HCT116 (cell line): ENCODE measurements around the gene KIAA0825. TPM values are rescaled to one million over a fixed set of nuclear protein-coding genes. Genes with fewer than 3 reads are reported as not detected.

Experiments used
- ATAC-seq: fragments of 200-7000 bp; cut with Tn5 transposase; 2 replicates; pipeline ENCODE4 v1.9.1; 2020; ENCODE audit warnings: mild to moderate bottlenecking, moderate library complexity
- BruUV-seq: library from RNA; stranded (reverse); fragments of 400-500 nt; replicated peaks from 2 replicates; lab custom pipeline; 2021; lab: Mats Ljungman, UMichigan
- CTCF ChIA-PET: fragments of 300-600 bp; sonication (Branson Sonifier 250); formaldehyde crosslinking; loops from one replicate; lab custom pipeline; 2021; ENCODE audit warnings: antibody characterized with exemption; lab: Charles Lee
- POLR2A ChIA-PET: fragments of 300-600, 350-600 bp; sonication (Branson Sonifier 250); formaldehyde crosslinking; loops from one replicate; lab custom pipeline; 2021; ENCODE audit warnings: antibody characterized with exemption; lab: Charles Lee
- RAD21 ChIA-PET, 2 experiments: fragments of 300-600 bp; sonication (Branson Sonifier 250); formaldehyde crosslinking; loops; one replicate each; lab custom pipeline; 2023; ENCODE audit warnings: low total read pairs in 2 of 2; ENCODE audit not compliant: uncharacterized antibody in 2 of 2, unreplicated experiment in 2 of 2, low non-redundant PET in 1 of 2; lab: Charles Lee
- DNase-seq: peaks from one replicate; pipeline ENCODE4 v3.0.0-alpha.2; 2010; ENCODE audit warnings: low read depth, low spot score
- H2AFZ ChIP-seq: fragments of 200-600 bp; shearing (Covaris generic), sonication (generic); 2 replicates; pipeline ENCODE4 v1.6.1; 2017; ENCODE audit warnings: low read depth, mixed run types, mixed read lengths, antibody characterized with exemption, low read length; ENCODE audit not compliant: poor library complexity, severe bottlenecking
- H3K27ac ChIP-seq: 2 replicates; pipeline ENCODE4 v1.5.1; 2012; ENCODE audit warnings: low read depth, low read length
- H3K27me3 ChIP-seq: fragments of 200-600 bp; sonication (generic); 2 replicates; pipeline ENCODE4 v1.6.1; 2016; ENCODE audit warnings: mixed run types, low read length, mixed read lengths; ENCODE audit not compliant: insufficient read depth
- H3K36me3 ChIP-seq, 2 experiments: fragments of 200-500 bp in 1 of 2; fragments of 200-600 bp in 1 of 2; sonication (Bioruptor generic) in 1 of 2; sonication (generic) in 1 of 2; 2 replicates each; pipeline versions ENCODE4 v1.5.1 to v1.6.1; 2014 to 2016; ENCODE audit warnings: low read length in 2 of 2, inconsistent platforms in 1 of 2, mixed read lengths in 1 of 2, mixed run types in 1 of 2; ENCODE audit not compliant: insufficient read depth in 2 of 2, control insufficient read depth in 1 of 2
- H3K4me1 ChIP-seq, 2 experiments: fragments of 200-600 bp in 1 of 2; sonication (generic) in 1 of 2; 2 replicates each; pipeline versions ENCODE4 v1.5.1 to v1.6.1; 2012 to 2017; ENCODE audit warnings: low read length in 2 of 2, inconsistent platforms in 1 of 2, mild to moderate bottlenecking in 1 of 2, mixed read lengths in 1 of 2, mixed run types in 1 of 2, moderate library complexity in 1 of 2; ENCODE audit not compliant: insufficient read depth in 2 of 2, control insufficient read depth in 1 of 2
- H3K4me2 ChIP-seq: fragments of 200-600 bp; sonication (generic); 2 replicates; pipeline ENCODE4 v1.6.1; 2017; ENCODE audit warnings: mixed run types, low read length, mixed read lengths
- H3K4me3 ChIP-seq, 2 experiments: fragments of 200-600 bp in 1 of 2; sonication (generic) in 1 of 2; replicated peaks in 1 of 2; 2 replicates each; pipeline ENCODE4 v1.5.1; 2011 to 2016; ENCODE audit warnings: low read length in 2 of 2, control low read depth in 1 of 2, low read depth in 1 of 2, mild to moderate bottlenecking in 1 of 2, mixed read lengths in 1 of 2, mixed run types in 1 of 2
- H3K79me2 ChIP-seq: fragments of 200-600 bp; sonication (generic); 2 replicates; pipeline ENCODE4 v1.6.1; 2017; ENCODE audit warnings: mild to moderate bottlenecking, mixed run types, low read length, moderate library complexity, mixed read lengths; ENCODE audit not compliant: insufficient read depth
- H3K9ac ChIP-seq: fragments of 200-600 bp; sonication (generic); 2 replicates; pipeline ENCODE4 v1.6.1; 2016; ENCODE audit warnings: low read length, mixed read lengths
- H3K9me2 ChIP-seq: fragments of 200-600 bp; sonication (generic), shearing (Covaris generic); 2 replicates; pipeline ENCODE4 v1.6.1; 2017; ENCODE audit warnings: mixed run types, mild to moderate bottlenecking, moderate library complexity; ENCODE audit not compliant: insufficient read depth
- H3K9me3 ChIP-seq, 2 experiments: fragments of 200-500 bp in 1 of 2; fragments of 200-600 bp in 1 of 2; sonication (Bioruptor generic) in 1 of 2; sonication (generic) in 1 of 2; 2 replicates each; pipeline ENCODE4 v1.6.1; 2014 to 2017; ENCODE audit warnings: low read length in 2 of 2, mixed read lengths in 2 of 2, inconsistent platforms in 1 of 2, low read depth in 1 of 2, mild to moderate bottlenecking in 1 of 2, mixed run types in 1 of 2, moderate library complexity in 1 of 2; ENCODE audit not compliant: control insufficient read depth in 1 of 2, insufficient read depth in 1 of 2
- H4K20me1 ChIP-seq: fragments of 200-600 bp; sonication (generic), shearing (Covaris generic); 2 replicates; pipeline ENCODE4 v1.6.1; 2017; ENCODE audit warnings: mixed run types, mild to moderate bottlenecking, moderate library complexity; ENCODE audit not compliant: insufficient read depth
- ATF3 ChIP-seq: IDR thresholded peaks from 2 replicates; pipeline ENCODE4 v1.6.1; 2012
- CBX3 ChIP-seq: IDR thresholded peaks from 2 replicates; pipeline ENCODE4 v1.6.1; 2012; ENCODE audit warnings: low read depth
- CTCF ChIP-seq, 3 experiments: fragments of 200-600 bp in 1 of 3; sonication (generic) in 1 of 3; IDR thresholded peaks in 2 of 3; conservative IDR thresholded peaks in 1 of 3; 2 replicates each; pipeline ENCODE4 v1.5.1; 2012 to 2017; ENCODE audit warnings: low read depth in 2 of 3, low read length in 2 of 3, antibody characterized with exemption in 1 of 3, borderline replicate concordance in 1 of 3, control low read depth in 1 of 3, mild to moderate bottlenecking in 1 of 3, mixed read lengths in 1 of 3, mixed run types in 1 of 3, moderate library complexity in 1 of 3; ENCODE audit not compliant: insufficient read depth in 1 of 3
- ELF1 ChIP-seq: IDR thresholded peaks from 2 replicates; pipeline ENCODE4 v1.6.1; 2012; ENCODE audit warnings: low read depth, borderline replicate concordance
- EZH2 ChIP-seq: fragments of 200-600 bp; sonication (generic); IDR thresholded peaks from 2 replicates; pipeline ENCODE4 v1.6.1; 2017; ENCODE audit warnings: antibody characterized with exemption, mixed run types
- EZH2phosphoT487 ChIP-seq: fragments of 200-600 bp; IDR thresholded peaks from 2 replicates; pipeline ENCODE4 v1.6.1; 2018; ENCODE audit warnings: antibody characterized with exemption, borderline replicate concordance
- JUND ChIP-seq: IDR thresholded peaks from 2 replicates; pipeline ENCODE4 v1.6.1; 2012
- MAX ChIP-seq: IDR thresholded peaks from 2 replicates; pipeline ENCODE4 v1.6.1; 2012
- POLR2A ChIP-seq: IDR thresholded peaks from 2 replicates; pipeline ENCODE4 v1.7.0; 2011; ENCODE audit warnings: borderline replicate concordance; ENCODE audit not compliant: insufficient read depth, insufficient read length; ENCODE audit errors: extremely low read depth
- POLR2AphosphoS5 ChIP-seq: IDR thresholded peaks from 2 replicates; pipeline ENCODE4 v1.6.1; 2011; ENCODE audit warnings: mild to moderate bottlenecking, low read depth, low read length, moderate library complexity
- REST ChIP-seq: IDR thresholded peaks from 2 replicates; pipeline ENCODE4 v1.6.1; 2012; ENCODE audit warnings: low read depth
- SIN3A ChIP-seq: IDR thresholded peaks from 2 replicates; pipeline ENCODE4 v1.6.1; 2012; ENCODE audit warnings: low read depth
- SP1 ChIP-seq: IDR thresholded peaks from 2 replicates; pipeline ENCODE4 v1.6.1; 2012; ENCODE audit warnings: low read depth
- SRF ChIP-seq: IDR thresholded peaks from 2 replicates; pipeline ENCODE4 v1.6.1; 2012; ENCODE audit warnings: low read depth
- YY1 ChIP-seq: IDR thresholded peaks from 2 replicates; pipeline ENCODE4 v1.6.1; 2011; ENCODE audit warnings: low read length, low read depth, moderate library complexity, mild to moderate bottlenecking; ENCODE audit not compliant: insufficient replicate concordance; ENCODE audit errors: extremely low read depth
- ZFX ChIP-seq: fragments of 450-650 bp; IDR thresholded peaks from 2 replicates; pipeline ENCODE4 v1.6.1; 2017
- ZNF274 ChIP-seq: fragments of 200-500 bp; sonication (Bioruptor generic); IDR thresholded peaks from 2 replicates; pipeline ENCODE4 v1.6.1; 2014; ENCODE audit warnings: mild to moderate bottlenecking, low read depth, low read length, inconsistent platforms
- intact Hi-C: fragments of 100-400 bp; cut with micrococcal nuclease; formaldehyde crosslinking; loops from 2 replicates; pipeline ENCODE4 v1.10.0; 2022
- total RNA-seq: library from RNA; stranded (reverse); gene quantifications from one replicate; pipeline ENCODE4 v1.2.1, GENCODE V29; 2021; ENCODE audit not compliant: unreplicated experiment

Gene KIAA0825
- total RNA-seq, 1 experiment from 2014 or later, result 1.4 TPM

GRCh38 chr5:94646758-94647157 is 28.4 kb upstream of the KIAA0825 start:
- Histone ChIP-seq H4K20me1 (no peaks in the 10 kb centered on the region), H3K9ac (no peak overlapping the region), H3K4me2 (no peak overlapping the region), H3K4me3 (no peak overlapping the region), H3K27me3 (no peaks in the 10 kb centered on the region), H3K36me3 (peaks cover 0 to 6% of the 10 kb centered on the region in 2 experiments; a peak in 2 of 4 replicates), H3K9me2 (no peaks in the 10 kb centered on the region), H3K9me3 (no peaks in the 10 kb centered on the region), H3K79me2 (peaks cover 3% of the 10 kb centered on the region), H3K27ac (no peak overlapping the region), H2AFZ (no peak overlapping the region), H3K4me1 (no peaks in the 10 kb centered on the region)
- no peak for DNase-seq
- RAD21 ChIA-PET, result no interaction called here
- POLR2A ChIA-PET, result no interaction called here
- BruUV-seq, result no TSS peak
- CTCF ChIA-PET, result no interaction called here
- no peak for TF ChIP-seq SP1
- TF ChIP-seq POLR2AphosphoS5, result no peak
- no peak for TF ChIP-seq ATF3
- TF ChIP-seq MAX, result no peak
- TF ChIP-seq SIN3A, result no peak
- TF ChIP-seq CBX3, result no peak
- TF ChIP-seq EZH2, result no peak
- TF ChIP-seq CTCF (IDR thresholded peaks at IDR 0.05 in 2 of 3, conservative IDR thresholded peaks at IDR 0.05 in 1 of 3; ENCODE audit: borderline replicate concordance in 1 of 3, insufficient read depth in 1 of 3, low read depth in 2 of 3, low read length in 2 of 3), result no peak
- TF ChIP-seq YY1, result no peak
- no peak for TF ChIP-seq POLR2A
- TF ChIP-seq EZH2phosphoT487, result no peak
- no peak for TF ChIP-seq REST
- TF ChIP-seq ZFX, result no peak
- TF ChIP-seq ZNF274, result no peak
- no peak for TF ChIP-seq JUND
- TF ChIP-seq SRF, result no peak
- no peak for TF ChIP-seq ELF1
- no peak for ATAC-seq
- intact Hi-C loops, result no loop called here
